Ovary (tissue), 3 donors: ENCODE data around the gene PGPEP1.

Experiments
- EP300 ChIP-seq: sonication (generic); formaldehyde crosslinking; IDR thresholded peaks from one replicate; pipeline ENCODE4 v1.6.1; 2017; ENCODE audit warnings: antibody characterized with exemption
- POLR2A ChIP-seq: fragments of 450-650 bp; IDR thresholded peaks from one replicate; pipeline ENCODE4 v1.6.1; 2017; ENCODE audit warnings: antibody characterized with exemption, mild to moderate bottlenecking, moderate library complexity
- TF ChIP-seq, protein P1 (sequence below), 3 donors: fragments of 450-650 bp in 2 of 3; fragments of 200-600 bp in 1 of 3; IDR thresholded peaks; one replicate each; pipeline versions ENCODE4 v1.5.1 to v1.8.0; 2016 to 2022; ENCODE audit warnings: antibody characterized with exemption in 3 of 3, mild to moderate bottlenecking in 1 of 3
- donor health status: DM: no; HTN: no; CAD: no.

- TF ChIP-seq POLR2A: no peak
- no peak for TF ChIP-seq EP300
- TF ChIP-seq, protein P1, sequence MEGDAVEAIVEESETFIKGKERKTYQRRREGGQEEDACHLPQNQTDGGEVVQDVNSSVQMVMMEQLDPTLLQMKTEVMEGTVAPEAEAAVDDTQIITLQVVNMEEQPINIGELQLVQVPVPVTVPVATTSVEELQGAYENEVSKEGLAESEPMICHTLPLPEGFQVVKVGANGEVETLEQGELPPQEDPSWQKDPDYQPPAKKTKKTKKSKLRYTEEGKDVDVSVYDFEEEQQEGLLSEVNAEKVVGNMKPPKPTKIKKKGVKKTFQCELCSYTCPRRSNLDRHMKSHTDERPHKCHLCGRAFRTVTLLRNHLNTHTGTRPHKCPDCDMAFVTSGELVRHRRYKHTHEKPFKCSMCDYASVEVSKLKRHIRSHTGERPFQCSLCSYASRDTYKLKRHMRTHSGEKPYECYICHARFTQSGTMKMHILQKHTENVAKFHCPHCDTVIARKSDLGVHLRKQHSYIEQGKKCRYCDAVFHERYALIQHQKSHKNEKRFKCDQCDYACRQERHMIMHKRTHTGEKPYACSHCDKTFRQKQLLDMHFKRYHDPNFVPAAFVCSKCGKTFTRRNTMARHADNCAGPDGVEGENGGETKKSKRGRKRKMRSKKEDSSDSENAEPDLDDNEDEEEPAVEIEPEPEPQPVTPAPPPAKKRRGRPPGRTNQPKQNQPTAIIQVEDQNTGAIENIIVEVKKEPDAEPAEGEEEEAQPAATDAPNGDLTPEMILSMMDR (IDR thresholded peaks at IDR 0.05): no peak
Observed at GRCh38 chr19:18301718-18302111, 38.7 kb upstream of the PGPEP1 start.
